Measurements from ENCODE around the gene SCRN2. TPM values are rescaled to one million over a fixed set of nuclear protein-coding genes. Genes with fewer than 3 reads are reported as not detected.

SCRN2 gene
- 34.5 to 37.8 TPM (median 34.8 TPM) in 5 replicates for total RNA-seq (2022; extraction: Qiagen RNA extraction; ENCODE audit: low read depth)

GRCh38 chr17:47840742-47841487, at the start of gene SCRN2:
Gene SCRN2 (minus strand): TSS chr17:47841273. CDS start chr17:47840843, 430 bp downstream.

GRCh38 chr17:47850692-47851573, 9.9 kb upstream of the SCRN2 start, which contains the start of gene SP6:
Gene SP6 (minus strand): TSS chr17:47851163. CDS start chr17:47848429, 2,734 bp downstream.

GRCh38 chr17:47831003-47831933, 9.8 kb downstream of the SCRN2 start, which contains the start of the genes LRRC46 and MRPL10:
Gene LRRC46 (plus strand): TSS chr17:47831670. CDS start chr17:47831990, 320 bp downstream.
Gene MRPL10 (minus strand): TSS chr17:47831541. CDS start chr17:47831511, 30 bp downstream.

GRCh38 chr17:47821424-47822391, 19.4 kb downstream of the SCRN2 start, which contains the start of gene OSBPL7:
Gene OSBPL7 (minus strand): TSS chr17:47821794. CDS start chr17:47820278, 1,516 bp downstream.

Other genes with a start within 250 kb of the SCRN2 start
- 325 to 388 TPM (median 369 TPM) in 5 replicates for gene KPNB1, start 191.4 kb downstream of the SCRN2 start, total RNA-seq (2022; extraction: Qiagen RNA extraction; ENCODE audit: low read depth)
- 4.9 to 6.8 TPM (median 6.2 TPM) in 5 replicates for gene TBKBP1, start 147.1 kb downstream of the SCRN2 start, total RNA-seq (2022; extraction: Qiagen RNA extraction; ENCODE audit: low read depth)
- 0.03 to 0.09 TPM (median 0.06 TPM) in 4 of 5 replicates, not detected in the other for gene TBX21, start 108.0 kb downstream of the SCRN2 start, total RNA-seq (2022; extraction: Qiagen RNA extraction; ENCODE audit: low read depth)
- gene OSBPL7, start 19.5 kb downstream of the SCRN2 start, total RNA-seq (2022; extraction: Qiagen RNA extraction; ENCODE audit: low read depth), result 5.9 to 9.7 TPM (median 9.4 TPM) in 5 replicates
- 87.5 to 115 TPM (median 92.6 TPM) in 5 replicates for gene MRPL10, start 9.7 kb downstream of the SCRN2 start, total RNA-seq (2022; extraction: Qiagen RNA extraction; ENCODE audit: low read depth)
- gene LRRC46, start 9.6 kb downstream of the SCRN2 start, total RNA-seq (2022; extraction: Qiagen RNA extraction; ENCODE audit: low read depth), result 2.8 to 3.6 TPM (median 3.5 TPM) in 5 replicates
- gene SP6, start 9.9 kb upstream of the SCRN2 start, total RNA-seq (2022; extraction: Qiagen RNA extraction; ENCODE audit: low read depth), result 2.8 to 3.1 TPM (median 2.8 TPM) in 5 replicates
- gene SP2, start 55.0 kb upstream of the SCRN2 start, total RNA-seq (2022; extraction: Qiagen RNA extraction; ENCODE audit: low read depth), result 17.4 to 21.7 TPM (median 18.0 TPM) in 5 replicates
- 17.6 to 22.8 TPM (median 22.4 TPM) in 5 replicates for gene PNPO, start 100.3 kb upstream of the SCRN2 start, total RNA-seq (2022; extraction: Qiagen RNA extraction; ENCODE audit: low read depth)
- gene PRR15L, start 116.6 kb upstream of the SCRN2 start, total RNA-seq (2022; extraction: Qiagen RNA extraction; ENCODE audit: low read depth), result 0.12 to 0.22 TPM (median 0.15 TPM) in 3 of 5 replicates, not detected in the others
- gene CDK5RAP3, start 129.8 kb upstream of the SCRN2 start, total RNA-seq (2022; extraction: Qiagen RNA extraction; ENCODE audit: low read depth), result 95.8 to 108 TPM (median 106 TPM) in 5 replicates
- gene COPZ2, start 196.5 kb upstream of the SCRN2 start, total RNA-seq (2022; extraction: Qiagen RNA extraction; ENCODE audit: low read depth), result 12.8 to 16.0 TPM (median 14.9 TPM) in 5 replicates
- 105 to 121 TPM (median 111 TPM) in 5 replicates for gene NFE2L1, start 207.1 kb upstream of the SCRN2 start, total RNA-seq (2022; extraction: Qiagen RNA extraction; ENCODE audit: low read depth)